ENCODE results near the gene CLCF1. TPM values are rescaled to one million over a fixed set of nuclear protein-coding genes. Genes with fewer than 3 reads are reported as not detected.

The CLCF1 gene
- total RNA-seq, 1 donor from 2014 or later, result 33.1 TPM

- no peaks in the 10 kb centered on the region for H3K36me3 ChIP-seq (ENCODE audit: control insufficient read depth, insufficient read depth, low read length)
- peak; percentile 90 for DNase-seq (ENCODE audit: low read depth)
- peak overlapping the region; percentile 36 for H3K4me3 ChIP-seq (ENCODE audit: low read depth, low read length)
- TF ChIP-seq CTCF (IDR thresholded peaks at IDR 0.05; ENCODE audit: insufficient read depth, low read length, poor library complexity, severe bottlenecking), result no peak
- no peaks in the 10 kb centered on the region for H3K27me3 ChIP-seq (ENCODE audit: control insufficient read depth, insufficient read depth, low read length)
Observed at GRCh38 chr11:67354075-67355022, 19.0 kb downstream of the CLCF1 start.

- no peaks in the 10 kb centered on the region for H3K27me3 ChIP-seq (ENCODE audit: control insufficient read depth, insufficient read depth, low read length)
- H3K4me3 ChIP-seq (ENCODE audit: low read depth, low read length), result peak within 1 kb of the TSS; percentile 54
- TF ChIP-seq CTCF (IDR thresholded peaks at IDR 0.05; ENCODE audit: insufficient read depth, low read length, poor library complexity, severe bottlenecking), result no peak
- DNase-seq (ENCODE audit: low read depth), result peak; percentile 83
- no peaks in the 10 kb centered on the region for H3K36me3 ChIP-seq (ENCODE audit: control insufficient read depth, insufficient read depth, low read length)
Observed at GRCh38 chr11:67353317-67354074, 19.9 kb downstream of the CLCF1 start, which contains the start of gene POLD4. Gene POLD4, minus strand, starts transcription at chr11:67353546. Its CDS starts 147 bp downstream, at chr11:67353399.

- peak overlapping the region; percentile 54 for H3K4me3 ChIP-seq (ENCODE audit: low read depth, low read length)
- H3K27me3 ChIP-seq (ENCODE audit: control insufficient read depth, insufficient read depth, low read length), result no peaks in the 10 kb centered on the region
- DNase-seq (ENCODE audit: low read depth), result no peak
- H3K36me3 ChIP-seq (ENCODE audit: control insufficient read depth, insufficient read depth, low read length), result no peaks in the 10 kb centered on the region
- no peak for TF ChIP-seq CTCF (IDR thresholded peaks at IDR 0.05; ENCODE audit: insufficient read depth, low read length, poor library complexity, severe bottlenecking)
Observed at GRCh38 chr11:67352546-67353316, 20.7 kb downstream of the CLCF1 start.

GRCh38 chr11:67351275-67352005 is 22.0 kb downstream of the CLCF1 start:
- Histone ChIP-seq H3K36me3 (ENCODE audit: control insufficient read depth, insufficient read depth, low read length) (no peaks in the 10 kb centered on the region), H3K27me3 (ENCODE audit: control insufficient read depth, insufficient read depth, low read length) (no peaks in the 10 kb centered on the region), H3K4me3 (ENCODE audit: low read depth, low read length) (no peak overlapping the region)
- DNase-seq (ENCODE audit: low read depth), result no peak
- peak; percentile 93 for TF ChIP-seq CTCF (IDR thresholded peaks at IDR 0.05; ENCODE audit: insufficient read depth, low read length, poor library complexity, severe bottlenecking)

GRCh38 chr11:67349928-67350465 is 23.4 kb downstream of the CLCF1 start:
- H3K36me3 ChIP-seq (ENCODE audit: control insufficient read depth, insufficient read depth, low read length), result no peaks in the 10 kb centered on the region
- no peaks in the 10 kb centered on the region for H3K27me3 ChIP-seq (ENCODE audit: control insufficient read depth, insufficient read depth, low read length)
- DNase-seq (ENCODE audit: low read depth), result no peak
- no peak for TF ChIP-seq CTCF (IDR thresholded peaks at IDR 0.05; ENCODE audit: insufficient read depth, low read length, poor library complexity, severe bottlenecking)
- H3K4me3 ChIP-seq (ENCODE audit: low read depth, low read length), result no peak overlapping the region
